Right hindlimb (tissue), 1 donor: ENCODE data around the gene POU6F1.
A peak's percentile ranks its signal among the peaks of the same experiment; 100 is the strongest.
"Not testable (repeated sequence)": the region's sequence is repeated elsewhere in the genome, so short reads cannot be mapped to it uniquely, and the experiment has no call there.

Source experiments
- DNase-seq: peaks from one replicate; pipeline ENCODE4 v3.0.0-alpha.2; 2018

POU6F1 gene, protein sequence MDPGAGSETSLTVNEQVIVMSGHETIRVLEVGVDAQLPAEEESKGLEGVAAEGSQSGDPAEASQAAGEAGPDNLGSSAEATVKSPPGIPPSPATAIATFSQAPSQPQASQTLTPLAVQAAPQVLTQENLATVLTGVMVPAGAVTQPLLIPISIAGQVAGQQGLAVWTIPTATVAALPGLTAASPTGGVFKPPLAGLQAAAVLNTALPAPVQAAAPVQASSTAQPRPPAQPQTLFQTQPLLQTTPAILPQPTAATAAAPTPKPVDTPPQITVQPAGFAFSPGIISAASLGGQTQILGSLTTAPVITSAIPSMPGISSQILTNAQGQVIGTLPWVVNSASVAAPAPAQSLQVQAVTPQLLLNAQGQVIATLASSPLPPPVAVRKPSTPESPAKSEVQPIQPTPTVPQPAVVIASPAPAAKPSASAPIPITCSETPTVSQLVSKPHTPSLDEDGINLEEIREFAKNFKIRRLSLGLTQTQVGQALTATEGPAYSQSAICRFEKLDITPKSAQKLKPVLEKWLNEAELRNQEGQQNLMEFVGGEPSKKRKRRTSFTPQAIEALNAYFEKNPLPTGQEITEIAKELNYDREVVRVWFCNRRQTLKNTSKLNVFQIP

DNA sequence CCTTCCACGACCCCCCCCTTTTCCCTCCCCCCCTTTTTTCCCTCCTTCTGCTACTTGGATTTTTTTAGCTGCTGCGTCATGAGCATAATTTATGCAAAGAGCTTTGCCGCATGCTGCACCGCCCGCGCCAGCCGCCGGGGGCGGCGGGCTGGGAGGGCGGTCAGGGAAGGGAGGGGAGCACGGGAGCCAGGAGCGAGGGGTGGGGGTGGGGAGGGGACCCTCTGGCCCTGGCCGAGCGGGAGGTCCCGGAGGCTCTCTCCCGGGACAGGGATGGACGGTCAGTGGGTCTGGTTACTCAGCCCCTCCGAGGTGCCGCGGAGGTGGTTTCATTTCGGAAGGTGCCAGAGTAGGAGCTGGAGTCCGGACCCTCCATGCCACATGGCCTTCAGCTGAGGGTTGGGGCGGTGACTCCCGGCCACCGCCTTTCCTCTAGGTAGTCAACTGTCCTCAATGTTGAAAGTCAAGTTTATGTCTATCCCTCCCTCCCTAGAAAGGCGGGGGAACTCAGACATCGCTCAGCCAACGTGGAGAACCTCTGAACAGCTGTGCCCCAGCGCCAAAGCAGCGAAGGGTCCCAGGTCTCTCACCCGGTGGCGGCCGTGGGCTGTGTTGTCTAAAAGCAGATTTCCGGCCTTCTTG is at the start of gene POU6F1:
TSS of gene POU6F1 (minus strand) at position 95 of the 639 bp plus-strand sequence. CDS start 11,226 bp downstream, outside the sequence.
- DNase-seq, result peak; percentile 90

DNA sequence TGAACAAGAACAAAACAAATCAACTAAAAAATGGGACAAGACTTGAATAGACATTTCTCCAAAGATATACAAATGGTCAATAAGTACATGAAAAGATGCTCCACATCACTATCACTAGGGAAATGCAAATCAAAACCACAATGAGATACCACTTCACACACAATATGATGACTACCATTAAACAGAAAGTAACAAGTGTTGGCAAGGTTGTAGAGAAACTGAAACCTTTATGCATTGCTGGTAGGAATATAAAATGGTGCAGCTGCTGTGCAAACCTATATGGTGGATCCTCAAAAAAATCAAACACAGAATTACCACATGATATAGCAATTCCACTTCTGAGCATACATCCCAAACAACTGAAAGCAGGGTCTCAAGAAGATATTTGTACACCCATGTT is 47.2 kb upstream of the POU6F1 start:
- no peak for DNase-seq

DNA sequence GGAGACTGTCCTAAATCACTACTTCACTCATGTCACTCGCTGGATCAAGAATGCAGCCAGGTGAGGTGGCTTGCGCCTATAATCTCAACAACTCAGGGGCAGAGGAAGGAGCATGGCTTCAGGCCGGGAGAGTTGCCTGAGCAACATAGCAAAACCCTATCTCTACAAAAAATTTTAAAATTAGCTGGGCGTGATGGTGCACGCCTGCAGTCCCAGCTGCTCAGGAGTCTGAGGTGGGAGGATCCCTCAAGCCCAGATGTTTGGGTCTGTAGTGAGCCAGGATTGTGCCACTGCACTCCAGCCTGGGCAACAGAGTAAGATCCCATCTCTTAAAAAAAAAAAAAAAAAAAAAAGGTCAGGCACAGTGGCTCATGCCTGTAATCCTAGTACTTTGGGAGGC is 46.4 kb upstream of the POU6F1 start:
- no peak for DNase-seq

DNA sequence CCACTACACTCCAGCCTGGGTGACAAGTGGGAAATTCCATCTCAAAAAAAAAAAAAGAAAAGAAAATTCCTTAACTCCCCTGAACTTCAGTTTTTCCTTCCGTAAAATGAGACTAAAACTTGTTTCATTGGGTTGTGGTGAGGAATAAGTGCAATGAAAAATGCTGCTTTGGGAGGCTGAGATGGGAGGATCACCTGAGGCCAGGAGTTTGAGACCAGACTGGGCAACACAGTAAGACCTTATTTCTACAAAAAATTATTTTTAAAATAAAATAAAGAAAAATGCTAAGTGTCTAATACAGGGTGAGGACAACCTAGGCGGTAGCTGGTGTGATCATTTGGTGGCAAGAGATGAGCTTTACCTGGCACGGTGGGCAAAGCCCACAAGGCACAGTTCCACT is 45.5 kb upstream of the POU6F1 start:
- DNase-seq, result no peak

DNA sequence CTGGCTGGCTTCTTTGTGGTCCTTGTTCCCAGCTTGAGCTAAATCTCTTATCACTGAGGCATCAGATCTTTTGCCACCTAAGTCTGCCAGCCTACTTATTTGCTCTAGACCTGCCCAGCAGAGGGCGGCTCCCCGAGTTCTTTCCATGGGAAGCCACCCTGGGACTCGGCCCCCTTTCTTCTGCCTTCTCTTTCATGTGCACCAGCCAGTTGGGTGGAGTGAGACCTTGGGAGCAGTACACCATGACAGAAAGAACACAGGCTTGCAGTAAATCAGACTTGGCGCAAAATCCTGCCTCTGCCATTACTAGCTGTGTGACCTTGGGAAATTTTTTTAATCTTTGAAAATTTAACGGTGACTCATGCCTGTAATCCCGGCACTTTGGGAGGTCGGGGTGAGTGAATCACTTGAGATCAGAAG is 44.9 kb upstream of the POU6F1 start:
- no peak for DNase-seq

DNA sequence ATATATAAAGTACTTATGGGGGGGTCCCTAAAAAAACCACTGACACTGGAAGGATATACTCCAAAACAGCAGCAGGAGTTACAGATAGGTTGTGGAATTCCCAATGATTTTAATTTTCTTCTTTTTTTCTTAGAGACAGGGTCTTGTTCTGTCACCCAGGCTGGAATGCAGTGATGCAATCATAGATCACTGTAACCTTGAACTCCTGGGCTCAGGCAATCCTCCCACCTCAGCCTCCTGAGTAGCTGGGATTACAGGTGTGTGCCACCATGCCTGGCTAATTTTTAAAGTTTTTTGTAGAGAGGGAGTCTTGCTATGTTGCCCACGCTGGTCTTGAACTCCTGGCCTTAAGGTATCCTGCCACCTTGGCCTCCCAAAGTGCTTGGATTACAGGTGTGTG is 41.7 kb upstream of the POU6F1 start:
- DNase-seq, result not testable (repeated sequence)

DNA sequence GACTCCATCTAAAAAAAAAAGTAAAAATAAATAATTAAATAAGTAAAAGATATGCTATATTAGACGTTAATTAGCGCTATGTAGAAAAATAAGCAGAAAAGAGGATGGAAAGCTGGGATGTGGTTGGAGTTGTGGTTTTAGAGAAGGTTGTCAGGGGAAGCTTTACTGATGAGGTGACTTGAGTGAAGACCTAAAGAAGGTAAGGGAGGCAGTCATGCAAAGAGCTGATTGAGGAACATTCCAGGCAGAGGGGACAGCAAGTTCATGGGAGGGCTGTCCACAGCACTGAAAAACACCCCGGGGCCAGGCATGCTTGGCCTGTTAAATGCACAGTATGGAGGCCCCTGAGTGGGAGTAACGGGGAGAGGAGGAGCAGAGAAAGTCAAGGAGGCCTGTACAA is 36.7 kb upstream of the POU6F1 start:
- DNase-seq, result no peak

DNA sequence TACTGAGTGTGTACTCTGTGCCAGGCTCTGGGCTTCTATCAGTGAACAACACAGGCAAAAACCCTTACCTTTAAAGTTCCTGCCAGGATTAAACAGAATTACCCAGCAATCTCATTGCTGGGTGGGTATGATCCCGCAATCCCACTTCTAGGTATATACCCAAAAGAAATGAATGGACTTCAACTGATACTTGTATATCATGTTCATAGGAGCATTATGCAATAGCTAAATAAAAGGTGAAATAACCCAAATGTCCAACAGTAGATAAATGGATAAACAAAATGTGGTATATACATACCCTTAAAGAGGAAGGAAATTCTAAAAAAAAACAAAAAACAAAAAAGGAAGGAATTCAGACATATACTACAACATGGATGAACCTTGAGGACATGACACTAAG is 35.4 kb upstream of the POU6F1 start:
- DNase-seq, result no peak

DNA sequence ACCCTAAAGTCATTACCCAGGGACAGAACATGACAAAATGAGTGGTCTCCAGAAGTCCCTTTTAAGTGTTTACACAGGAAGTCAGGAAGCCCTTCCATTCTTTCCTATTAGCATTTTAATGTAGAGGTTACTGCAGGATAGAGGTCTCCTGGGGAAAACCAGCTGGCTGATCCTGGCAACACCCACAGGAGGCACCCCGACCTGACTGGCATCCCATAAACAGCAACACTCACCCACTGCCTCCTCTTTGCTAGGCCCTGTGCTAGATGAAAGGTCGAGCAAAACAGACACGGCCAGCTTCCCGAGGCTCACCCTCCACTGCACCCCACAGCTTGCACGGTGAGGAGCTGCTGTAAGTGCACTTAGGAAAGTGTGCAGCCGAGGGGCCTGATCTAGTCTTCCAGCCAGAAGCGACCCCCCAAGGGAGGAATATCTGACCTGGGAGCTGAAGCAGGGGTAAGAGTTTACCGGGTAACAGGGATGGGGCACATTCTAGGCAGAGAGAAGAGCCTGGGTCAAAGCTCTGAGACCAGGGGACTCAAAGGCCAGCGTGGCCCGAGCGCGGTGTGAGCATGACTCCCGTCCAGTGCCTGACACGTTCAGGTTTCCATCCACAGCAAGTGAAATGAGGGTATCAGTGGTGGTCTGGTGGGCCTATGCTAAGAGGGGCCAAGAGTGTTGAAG is 29.8 kb upstream of the POU6F1 start:
- no peak for DNase-seq

DNA sequence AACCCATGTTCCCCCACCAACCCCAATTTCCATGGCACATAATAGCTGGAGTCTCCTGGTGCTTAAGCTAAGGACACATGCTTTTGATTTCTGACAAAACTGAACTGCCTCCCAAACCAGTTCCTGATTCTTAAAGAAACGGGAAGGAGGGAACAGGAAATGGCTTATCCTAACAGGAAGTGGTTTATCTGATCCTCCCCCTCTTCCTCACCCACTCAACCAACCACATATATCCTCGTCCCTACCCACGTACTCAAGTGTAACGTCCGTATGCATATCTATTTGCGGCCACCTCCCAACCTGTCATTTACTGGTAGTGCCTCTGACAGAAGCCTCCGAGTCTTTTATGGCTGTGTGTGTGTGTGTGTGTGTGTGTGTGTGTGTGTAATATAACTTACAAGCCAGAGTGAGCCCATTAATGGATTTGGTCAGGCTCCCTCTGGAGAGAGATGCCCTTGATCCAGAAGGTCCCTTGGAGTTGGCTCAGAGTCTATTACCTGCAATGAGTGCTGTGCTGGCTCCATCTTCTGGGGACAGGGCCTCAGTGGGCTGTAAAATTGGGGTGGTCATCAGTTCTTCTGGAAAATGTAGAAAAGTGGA is 28.5 kb upstream of the POU6F1 start:
- peak; percentile 37 for DNase-seq

DNA sequence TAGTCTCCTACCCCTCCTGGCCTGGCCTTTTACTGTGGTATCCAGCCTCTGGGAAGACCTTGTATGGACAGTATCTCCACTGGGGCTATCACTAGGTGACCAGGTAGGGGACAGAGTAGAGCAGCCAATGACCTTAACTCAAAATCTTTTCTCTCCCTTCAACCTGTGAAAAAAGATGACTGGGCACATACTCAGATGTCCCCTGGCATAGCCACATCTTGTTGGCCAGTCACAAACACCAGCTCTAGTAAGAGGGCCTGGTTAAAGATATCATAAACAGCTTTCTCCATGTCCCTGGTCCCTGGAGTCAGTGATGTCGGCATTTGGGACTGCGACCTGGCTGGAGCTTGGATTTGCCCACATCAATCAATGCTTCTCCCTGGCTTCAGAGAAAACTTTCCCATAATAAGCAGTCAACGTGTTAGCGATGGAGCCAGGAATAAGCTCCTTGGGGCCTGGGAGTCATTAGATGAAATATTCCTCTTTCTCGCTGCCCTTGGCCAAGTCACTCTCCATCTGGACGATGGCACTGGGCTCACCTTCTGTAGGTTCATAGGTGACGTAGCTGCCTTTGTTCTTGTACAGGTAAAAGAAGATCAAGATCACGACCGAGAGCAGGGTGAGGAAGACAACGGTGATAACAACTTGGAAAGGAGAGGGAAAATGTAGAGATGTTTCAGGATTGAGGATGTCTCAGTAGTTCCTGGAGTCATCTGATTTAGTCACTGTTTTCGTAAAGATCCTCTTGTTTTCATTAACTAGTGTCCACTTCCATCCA is 27.8 kb upstream of the POU6F1 start:
- DNase-seq, result no peak

DNA sequence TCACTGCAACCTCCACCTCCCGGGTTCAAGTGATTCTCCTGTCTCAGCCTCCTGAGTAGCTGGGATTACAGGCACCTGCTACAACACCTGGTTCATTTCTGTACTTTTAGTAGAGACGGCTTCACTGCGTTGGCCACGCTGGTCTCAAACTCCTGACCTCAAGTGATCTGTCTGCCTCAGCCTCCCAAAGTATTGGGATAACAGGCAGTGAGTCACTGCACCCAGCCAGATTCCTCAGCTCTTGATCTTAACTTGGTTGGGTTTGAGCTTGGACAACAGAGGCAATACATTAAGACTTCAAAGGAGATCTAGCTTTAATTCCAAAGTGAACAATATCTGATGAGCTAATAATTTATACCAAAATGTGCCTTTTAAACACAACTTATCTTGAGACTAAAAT is 26.4 kb upstream of the POU6F1 start:
- no peak for DNase-seq

DNA sequence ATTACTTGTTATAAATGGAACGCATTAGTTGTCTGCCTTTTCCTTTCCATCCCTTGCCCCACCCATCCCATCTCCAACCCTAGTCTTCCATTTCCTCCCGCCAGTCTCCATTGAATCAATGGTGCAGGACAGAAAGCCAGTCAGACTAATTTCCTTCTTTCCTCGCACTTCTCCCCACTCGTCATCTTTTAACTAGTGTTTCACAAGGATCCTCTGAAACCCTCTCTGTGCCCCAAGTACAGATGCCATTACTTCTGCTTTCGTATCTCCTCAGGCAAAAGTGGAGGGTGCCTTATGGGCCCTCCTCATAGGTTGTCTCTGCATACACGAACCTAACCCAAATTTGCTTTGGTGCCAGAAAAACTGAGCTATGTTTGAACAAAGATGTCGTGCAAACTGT is 25.0 kb upstream of the POU6F1 start:
- no peak for DNase-seq

DNA sequence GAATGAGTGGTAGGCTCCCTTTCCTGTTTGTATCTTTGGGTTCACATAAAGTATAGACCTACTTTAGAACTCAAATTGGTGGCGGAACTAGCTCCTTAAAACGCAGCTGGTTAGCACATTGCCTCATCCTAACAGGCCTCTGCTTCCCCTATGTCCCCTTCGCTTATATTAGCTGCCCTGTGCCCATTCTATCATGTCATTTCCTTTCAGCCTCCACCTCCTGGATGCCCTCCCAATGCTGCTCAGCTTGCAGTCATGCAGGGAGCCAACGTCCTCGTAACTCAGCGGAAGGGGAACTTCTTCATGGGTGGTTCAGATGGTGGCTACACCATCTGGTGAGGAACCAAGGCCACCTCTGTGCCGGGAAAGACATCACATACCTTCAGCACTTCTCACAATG is 24.3 kb upstream of the POU6F1 start:
- no peak for DNase-seq

DNA sequence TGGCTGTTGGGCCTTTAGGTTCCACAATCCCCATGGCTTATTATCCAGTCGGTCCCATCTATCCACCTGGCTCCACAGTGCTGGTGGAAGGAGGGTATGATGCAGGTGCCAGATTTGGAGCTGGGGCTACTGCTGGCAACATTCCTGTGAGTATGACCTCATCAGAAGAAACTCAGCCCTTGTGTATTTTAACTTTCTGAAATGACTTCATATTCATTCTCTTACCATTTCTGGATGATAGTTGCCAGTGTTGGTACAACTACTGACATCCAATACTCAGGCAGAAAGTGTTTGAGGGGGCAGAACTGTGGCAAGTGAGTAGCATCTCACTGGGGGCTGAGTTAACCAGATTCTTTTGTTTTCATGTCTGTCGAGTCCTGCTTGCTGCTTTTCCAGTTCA is 23.1 kb upstream of the POU6F1 start:
- no peak for DNase-seq

DNA sequence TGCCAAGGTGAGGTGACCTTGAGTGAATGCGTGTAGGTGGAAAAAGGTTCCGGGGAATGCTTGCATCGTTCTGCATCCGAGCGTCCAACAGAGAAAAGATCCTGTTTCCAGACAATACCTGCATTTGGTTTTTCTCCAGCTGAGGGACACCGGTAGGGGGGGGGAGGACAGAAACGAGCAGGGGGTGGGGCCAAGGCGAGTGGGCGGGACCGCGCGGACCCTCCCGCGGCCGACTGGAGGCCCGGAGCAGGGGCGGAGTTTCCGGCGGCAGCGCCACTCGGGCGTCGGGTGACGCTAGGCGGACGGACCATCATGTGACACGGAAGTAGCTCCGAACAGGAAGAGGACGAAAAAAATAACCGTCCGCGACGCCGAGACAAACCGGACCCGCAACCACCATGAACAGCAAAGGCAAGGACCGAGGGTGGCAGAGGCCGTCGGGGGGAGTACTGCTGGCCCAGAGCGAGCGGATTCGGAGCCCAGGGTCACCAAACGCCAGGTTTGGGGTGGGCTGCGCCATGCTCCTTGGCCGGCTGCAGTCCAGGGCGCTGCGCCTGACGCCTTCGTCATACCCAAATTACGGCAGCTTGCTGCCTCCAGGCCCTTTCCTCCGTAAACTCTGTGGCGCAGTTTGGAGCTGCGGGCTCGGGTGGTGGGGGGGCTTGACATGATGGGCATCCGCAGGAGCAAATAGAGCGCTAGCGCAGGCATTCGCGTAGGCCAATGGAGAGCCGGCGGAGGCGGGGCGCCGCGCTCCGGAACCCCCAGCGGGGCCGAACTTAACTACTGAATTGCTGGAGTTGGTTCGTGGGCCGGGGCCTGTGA is 20.9 kb upstream of the POU6F1 start, which contains the start of gene DAZAP2:
TSS of gene DAZAP2 (plus strand) at position 317 of the 825 bp plus-strand sequence. CDS start at position 399, 82 bp downstream.
- peak; percentile 97 for DNase-seq

DNA sequence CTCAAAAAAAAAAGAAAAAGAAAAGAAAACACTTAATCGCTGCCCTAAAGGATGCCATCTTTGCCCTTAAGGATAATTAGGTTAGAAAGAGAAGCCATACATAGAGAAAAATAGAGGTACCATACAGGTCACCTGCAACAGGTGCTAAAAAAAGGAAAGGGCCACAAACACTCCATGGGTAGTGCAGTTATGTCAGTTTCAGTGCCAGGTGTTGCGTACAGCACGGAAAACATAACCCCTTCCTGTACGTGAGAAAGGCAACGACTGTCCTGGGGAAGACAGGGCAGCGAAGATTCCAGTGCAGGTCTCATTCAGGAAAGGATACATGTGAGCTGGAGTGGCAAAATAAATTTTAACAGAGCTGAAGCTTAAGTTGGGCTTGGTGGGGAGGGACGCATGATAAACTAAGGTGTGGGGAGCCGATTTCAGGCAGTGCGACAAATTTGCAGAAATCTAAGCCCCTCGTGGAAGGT is 20.2 kb upstream of the POU6F1 start:
- peak; percentile 27 for DNase-seq

DNA sequence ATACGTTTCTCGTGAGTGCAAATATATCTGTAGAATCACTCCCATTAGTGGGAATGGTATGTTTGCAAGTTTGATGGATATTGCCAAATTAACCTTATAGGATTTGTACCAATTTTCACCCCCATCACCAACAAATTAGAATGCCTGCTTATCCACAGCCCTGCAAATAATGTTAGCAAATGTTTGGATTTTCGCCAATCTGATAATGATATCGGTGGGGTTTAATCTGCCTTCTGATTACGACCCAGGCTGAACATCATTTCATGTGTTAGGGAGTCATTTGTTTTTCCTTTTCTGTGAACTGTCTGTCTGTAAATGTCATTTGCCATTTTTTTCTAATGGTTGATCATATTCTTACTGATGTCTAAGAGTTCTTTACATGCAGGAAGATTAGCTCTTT is 16.7 kb upstream of the POU6F1 start:
- DNase-seq, result no peak

DNA sequence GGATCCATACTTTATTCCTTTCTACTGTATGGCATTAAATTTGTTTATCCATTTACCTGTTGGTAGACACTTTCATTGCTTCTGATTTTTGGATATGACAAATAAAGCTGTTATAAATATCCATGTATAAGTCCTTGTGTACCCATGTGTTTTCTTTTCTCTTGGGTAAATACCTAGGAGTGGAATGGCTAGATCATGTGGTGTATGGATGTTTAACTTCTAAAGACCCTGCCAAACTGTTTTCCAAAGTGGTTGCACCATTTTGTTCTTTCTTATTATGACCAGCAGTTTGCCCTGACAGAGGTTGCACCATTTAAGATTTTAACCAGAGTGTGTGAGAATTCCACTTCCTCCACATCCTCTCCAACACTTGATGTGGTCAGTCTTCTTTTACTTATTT is 14.8 kb upstream of the POU6F1 start:
- DNase-seq, result no peak

DNA sequence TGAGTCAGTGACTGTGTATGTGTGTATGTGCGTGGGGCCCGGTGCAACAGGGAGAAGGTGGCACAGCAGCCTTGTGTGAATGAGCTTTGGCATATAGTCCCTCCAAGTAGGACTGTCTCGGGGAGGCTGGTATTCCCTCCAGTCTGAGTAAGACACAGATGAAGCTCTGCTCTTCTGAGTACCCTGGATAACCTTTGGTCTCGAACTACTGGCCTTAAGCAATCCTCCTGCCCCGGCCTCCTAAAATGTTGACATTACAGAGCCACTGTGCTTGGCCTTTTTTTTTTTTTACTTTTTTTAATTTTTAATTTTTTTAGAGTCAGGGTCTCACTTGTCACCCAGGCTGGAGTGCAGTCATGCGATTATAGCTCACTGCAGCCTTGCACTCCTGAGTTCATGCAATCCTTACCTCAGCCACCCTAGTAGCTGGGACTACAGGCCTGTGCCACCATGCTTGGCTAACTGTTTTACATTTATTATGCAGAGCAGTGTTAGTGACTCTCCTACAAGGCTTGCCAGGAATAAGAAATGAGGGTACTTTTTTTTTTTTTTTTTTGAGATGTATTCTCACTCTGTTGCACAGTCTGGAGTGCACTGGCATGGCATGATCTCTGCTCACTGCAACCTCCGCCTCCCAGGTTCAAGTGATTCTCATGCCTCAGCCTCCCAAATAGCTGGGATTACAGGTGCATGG is 11.4 kb upstream of the POU6F1 start:
- no peak for DNase-seq
